Measurements from ENCODE around the gene TRAPPC10. TPM values are rescaled to one million over a fixed set of nuclear protein-coding genes. Genes with fewer than 3 reads are reported as not detected.

Gene TRAPPC10
- total RNA-seq, 3 donors from 2014 or later (not counting 1 experiment from before 2014, with no cell fraction given), result 187 to 232 (median 213) TPM

DNA sequence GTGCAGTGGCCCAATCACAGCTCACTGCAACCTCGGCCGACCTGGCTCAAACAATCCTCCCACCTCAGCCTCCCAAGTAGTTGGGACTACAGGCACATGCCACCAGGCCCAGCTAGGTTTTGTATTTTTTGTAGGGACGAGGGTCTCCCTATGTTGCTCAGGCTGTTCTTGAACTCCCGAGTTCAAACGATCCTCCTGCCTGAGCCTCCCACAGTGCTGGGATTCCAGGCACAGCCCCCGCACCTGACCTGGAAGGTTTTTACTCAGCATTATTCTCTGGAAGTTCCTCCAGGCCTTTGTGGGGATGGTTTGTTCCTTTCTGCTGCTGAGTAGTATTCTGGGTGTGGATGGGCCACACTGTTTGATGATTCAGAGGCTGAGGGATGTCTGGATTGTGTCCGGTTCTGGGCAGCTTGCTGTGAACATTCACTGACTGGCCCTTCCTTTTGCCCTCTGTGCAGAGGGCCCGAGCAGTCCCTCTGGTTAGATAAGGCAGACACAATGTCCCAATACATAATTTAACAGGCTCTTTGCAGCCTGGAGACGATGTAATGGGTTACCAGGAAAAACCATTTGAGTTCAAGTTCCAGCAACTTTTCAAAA lies 6.0 kb upstream of the TRAPPC10 start:
- no peak for ATAC-seq

DNA sequence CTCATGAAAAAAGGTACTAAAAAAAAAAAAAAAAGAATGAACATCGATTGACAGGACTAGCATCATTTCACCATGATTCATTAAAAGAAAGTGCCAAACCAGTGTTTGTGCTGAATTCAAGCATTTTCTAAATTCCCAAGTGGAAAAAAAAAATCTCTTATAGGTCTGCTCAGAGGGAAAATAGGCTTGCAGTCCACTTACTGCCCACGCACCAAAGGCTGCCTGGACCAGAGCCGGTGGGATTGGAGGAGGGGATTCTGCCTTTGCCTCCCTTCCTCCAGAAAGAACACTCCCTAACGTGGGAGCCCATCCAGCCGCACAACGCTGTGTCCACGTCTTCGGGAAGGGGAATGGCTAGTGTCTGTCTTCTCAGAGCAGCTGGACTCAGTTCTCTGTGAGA lies 5.5 kb upstream of the TRAPPC10 start:
- H3K36me3 ChIP-seq (ENCODE audit: control insufficient read depth, insufficient read depth, low read length), result no peaks in the 10 kb centered on the region
- DNase-seq (no peak), ATAC-seq (no peak)
- 97% methylated on average over 6 of the region's 8 CpGs for WGBS (ENCODE audit: insufficient coverage)
- H3K4me1 Mint-ChIP-seq, result peaks cover 21 to 23% of the 10 kb centered on the region in 2 donors
- intact Hi-C loops (cut with micrococcal nuclease), result no loop called here
- H3K36me3 Mint-ChIP-seq, result no peaks in the 10 kb centered on the region
- H3K27me3 ChIP-seq (ENCODE audit: control insufficient read depth, insufficient read depth, low read length), result no peaks in the 10 kb centered on the region
- H3K4me3 Mint-ChIP-seq, result no peak overlapping the region
- TF ChIP-seq, protein P1, sequence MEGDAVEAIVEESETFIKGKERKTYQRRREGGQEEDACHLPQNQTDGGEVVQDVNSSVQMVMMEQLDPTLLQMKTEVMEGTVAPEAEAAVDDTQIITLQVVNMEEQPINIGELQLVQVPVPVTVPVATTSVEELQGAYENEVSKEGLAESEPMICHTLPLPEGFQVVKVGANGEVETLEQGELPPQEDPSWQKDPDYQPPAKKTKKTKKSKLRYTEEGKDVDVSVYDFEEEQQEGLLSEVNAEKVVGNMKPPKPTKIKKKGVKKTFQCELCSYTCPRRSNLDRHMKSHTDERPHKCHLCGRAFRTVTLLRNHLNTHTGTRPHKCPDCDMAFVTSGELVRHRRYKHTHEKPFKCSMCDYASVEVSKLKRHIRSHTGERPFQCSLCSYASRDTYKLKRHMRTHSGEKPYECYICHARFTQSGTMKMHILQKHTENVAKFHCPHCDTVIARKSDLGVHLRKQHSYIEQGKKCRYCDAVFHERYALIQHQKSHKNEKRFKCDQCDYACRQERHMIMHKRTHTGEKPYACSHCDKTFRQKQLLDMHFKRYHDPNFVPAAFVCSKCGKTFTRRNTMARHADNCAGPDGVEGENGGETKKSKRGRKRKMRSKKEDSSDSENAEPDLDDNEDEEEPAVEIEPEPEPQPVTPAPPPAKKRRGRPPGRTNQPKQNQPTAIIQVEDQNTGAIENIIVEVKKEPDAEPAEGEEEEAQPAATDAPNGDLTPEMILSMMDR (IDR thresholded peaks at IDR 0.05), result no peak
- no peak overlapping the region for H3K4me3 ChIP-seq (ENCODE audit: low read length)
- H3K27me3 Mint-ChIP-seq (ENCODE audit: low read depth in 2 of 2), result no peaks in the 10 kb centered on the region
- H3K27ac Mint-ChIP-seq, result no peak overlapping the region
- H3K9me3 ChIP-seq (ENCODE audit: control insufficient read depth, insufficient read depth, low read length), result no peaks in the 10 kb centered on the region
- no peak overlapping the region for H3K27ac ChIP-seq (ENCODE audit: low read length)
- H3K4me1 ChIP-seq (ENCODE audit: control insufficient read depth, insufficient read depth, low read length), result peaks cover 22% of the 10 kb centered on the region
- H3K9me3 Mint-ChIP-seq, result no peaks in the 10 kb centered on the region

More for the DNA sequence above, 6.0 kb upstream of the TRAPPC10 start:
- Histone ChIP-seq H3K4me1 (ENCODE audit: control insufficient read depth, insufficient read depth, low read length) (peaks cover 17% of the 10 kb centered on the region), H3K27ac (ENCODE audit: low read length) (no peak overlapping the region), H3K4me3 (ENCODE audit: low read length) (no peak overlapping the region), H3K27me3 (ENCODE audit: control insufficient read depth, insufficient read depth, low read length) (no peaks in the 10 kb centered on the region), H3K9me3 (ENCODE audit: control insufficient read depth, insufficient read depth, low read length) (no peaks in the 10 kb centered on the region), H3K36me3 (ENCODE audit: control insufficient read depth, insufficient read depth, low read length) (no peaks in the 10 kb centered on the region)
- no peaks in the 10 kb centered on the region for H3K27me3 Mint-ChIP-seq (ENCODE audit: low read depth in 2 of 2)
- no peaks in the 10 kb centered on the region for H3K36me3 Mint-ChIP-seq
- H3K4me3 Mint-ChIP-seq, result no peak overlapping the region
- intact Hi-C loops (cut with micrococcal nuclease), result no loop called here
- 91% methylated on average over 7 of the region's 9 CpGs for WGBS (ENCODE audit: insufficient coverage)
- DNase-seq, result no peak
- no peaks in the 10 kb centered on the region for H3K9me3 Mint-ChIP-seq
- TF ChIP-seq, protein P1 (IDR thresholded peaks at IDR 0.05), result no peak
- peaks cover 16 to 18% of the 10 kb centered on the region in 2 donors for H3K4me1 Mint-ChIP-seq
- H3K27ac Mint-ChIP-seq, result no peak overlapping the region

DNA sequence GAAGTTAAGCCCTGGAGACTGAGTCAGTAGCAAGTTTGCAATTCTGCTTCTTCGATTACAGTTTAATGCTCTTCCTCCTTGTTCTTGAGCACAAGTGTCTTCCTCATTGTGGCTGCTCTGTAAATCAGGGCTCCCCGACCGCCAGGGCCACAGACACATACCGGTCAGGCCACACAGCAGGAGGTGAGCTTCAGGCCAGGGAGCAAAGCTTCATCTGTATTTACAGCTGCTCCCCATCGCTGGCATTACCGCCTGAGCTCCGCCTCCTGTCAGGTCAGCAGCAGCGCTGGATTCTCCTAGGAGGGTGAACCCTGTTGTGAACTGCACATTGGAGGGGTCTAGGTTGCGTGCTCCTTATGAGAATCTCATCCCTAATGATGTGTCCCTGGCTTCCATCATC lies 1.7 kb upstream of the TRAPPC10 start:
- no peaks in the 10 kb centered on the region for H3K27me3 Mint-ChIP-seq (ENCODE audit: low read depth in 2 of 2)
- 67% methylated on average over 9 of the region's 9 CpGs for WGBS (ENCODE audit: insufficient coverage)
- H3K4me1 Mint-ChIP-seq, result peaks cover 44 to 47% of the 10 kb centered on the region in 2 donors
- no peak for ATAC-seq
- peak overlapping the region; percentile 95 for H3K27ac Mint-ChIP-seq
- Histone ChIP-seq H3K36me3 (ENCODE audit: control insufficient read depth, insufficient read depth, low read length) (no peaks in the 10 kb centered on the region), H3K27me3 (ENCODE audit: control insufficient read depth, insufficient read depth, low read length) (no peaks in the 10 kb centered on the region), H3K9me3 (ENCODE audit: control insufficient read depth, insufficient read depth, low read length) (no peaks in the 10 kb centered on the region), H3K4me3 (ENCODE audit: low read length) (no peak overlapping the region), H3K27ac (ENCODE audit: low read length) (peak overlapping the region; percentile 70), H3K4me1 (ENCODE audit: control insufficient read depth, insufficient read depth, low read length) (peaks cover 36% of the 10 kb centered on the region)
- intact Hi-C loops (cut with micrococcal nuclease), result loop anchor here (5.0 to 10.0 kb wide), 2 partner anchors 57 to 364 kb away; no protein-coding TSS in a partner anchor
- no peaks in the 10 kb centered on the region for H3K9me3 Mint-ChIP-seq
- DNase-seq, result no peak
- H3K36me3 Mint-ChIP-seq, result no peaks in the 10 kb centered on the region
- TF ChIP-seq, protein P1 (IDR thresholded peaks at IDR 0.05), result no peak
- H3K4me3 Mint-ChIP-seq, result peak overlapping the region; percentile 93

DNA sequence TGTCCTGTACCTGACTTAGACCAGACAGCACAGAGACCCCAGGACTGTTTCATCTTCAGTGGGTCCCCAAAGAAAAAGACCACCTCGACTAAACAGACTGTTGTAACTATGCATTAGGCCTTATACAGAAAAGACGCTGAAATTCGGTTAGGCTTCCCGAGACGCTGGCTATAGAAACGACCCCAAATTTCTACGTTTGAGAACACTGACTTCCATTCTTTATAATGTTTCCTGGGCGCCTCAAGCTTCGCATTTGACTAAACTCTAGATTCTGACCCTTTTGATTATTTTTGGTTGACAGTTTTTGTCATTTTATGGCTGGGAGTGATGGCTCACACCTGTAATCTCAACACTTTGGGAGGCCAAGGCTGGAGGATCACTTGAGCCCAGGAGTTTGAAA lies 986 bp upstream of the TRAPPC10 start:
- H3K36me3 Mint-ChIP-seq, result no peaks in the 10 kb centered on the region
- Histone ChIP-seq H3K36me3 (ENCODE audit: control insufficient read depth, insufficient read depth, low read length) (no peaks in the 10 kb centered on the region), H3K9me3 (ENCODE audit: control insufficient read depth, insufficient read depth, low read length) (no peaks in the 10 kb centered on the region), H3K27ac (ENCODE audit: low read length) (peak overlapping the region; percentile 21), H3K4me1 (ENCODE audit: control insufficient read depth, insufficient read depth, low read length) (peaks cover 41% of the 10 kb centered on the region), H3K4me3 (ENCODE audit: low read length) (no peak overlapping the region), H3K27me3 (ENCODE audit: control insufficient read depth, insufficient read depth, low read length) (no peaks in the 10 kb centered on the region)
- peaks cover 50 to 53% of the 10 kb centered on the region in 2 donors for H3K4me1 Mint-ChIP-seq
- H3K27me3 Mint-ChIP-seq (ENCODE audit: low read depth in 2 of 2), result no peaks in the 10 kb centered on the region
- peak overlapping the region; percentile 93 for H3K4me3 Mint-ChIP-seq
- TF ChIP-seq, protein P1 (IDR thresholded peaks at IDR 0.05), result no peak
- WGBS (ENCODE audit: insufficient coverage), result 85% methylated on average over 9 of the region's 9 CpGs
- no peaks in the 10 kb centered on the region for H3K9me3 Mint-ChIP-seq
- intact Hi-C loops (cut with micrococcal nuclease), result loop anchor here (5.0 to 10.0 kb wide), 2 partner anchors 56 to 364 kb away; no protein-coding TSS in a partner anchor
- H3K27ac Mint-ChIP-seq, result peak overlapping the region; percentile 95
- ATAC-seq (no peak), DNase-seq (no peak)
